HEK293 (cell line): Measurements from ENCODE around the gene DAPP1.

Source experiments
- CTCF ChIA-PET: fragments of 350-600 bp; formaldehyde crosslinking; extraction: SDS; loops from one replicate; lab custom pipeline; 2021; ENCODE audit warnings: antibody characterized with exemption; lab: Yijun Ruan, JAX
- POLR2A ChIA-PET: fragments of 300-600 bp; formaldehyde crosslinking; extraction: SDS; loops from one replicate; lab custom pipeline; 2020; ENCODE audit warnings: antibody characterized with exemption, inconsistent platforms; lab: Yijun Ruan, JAX
- H3K27ac ChIP-seq: fragments of 200-500 bp; sonication (Bioruptor generic); 2 replicates; pipeline ENCODE4 v1.5.1; 2014; ENCODE audit warnings: low read depth, low read length, control low read depth, inconsistent platforms; ENCODE audit errors: extremely low read depth
- H3K36me3 ChIP-seq, 2 experiments: fragments of 200-500 bp in 1 of 2; sonication (Bioruptor generic) in 1 of 2; 1 replicate in 1 of 2; 2 replicates in 1 of 2; pipeline ENCODE4 v1.5.1; 2014 to 2017; ENCODE audit warnings: inconsistent platforms in 2 of 2, low read length in 2 of 2; ENCODE audit not compliant: control insufficient read depth in 2 of 2, insufficient read depth in 1 of 2
- H3K4me1 ChIP-seq: fragments of 200-500 bp; sonication (Bioruptor generic); 2 replicates; pipeline ENCODE4 v1.5.1; 2014; ENCODE audit warnings: mild to moderate bottlenecking, low read length, inconsistent platforms; ENCODE audit not compliant: control insufficient read depth, insufficient read depth
- H3K4me3 ChIP-seq: 2 replicates; pipeline ENCODE4 v1.5.1; 2011; ENCODE audit warnings: low read depth, mild to moderate bottlenecking, control low read depth, low read length, moderate library complexity
- H3K9me3 ChIP-seq: fragments of 200-500 bp; sonication (Bioruptor generic); 2 replicates; pipeline ENCODE4 v1.5.1; 2014; ENCODE audit warnings: low read depth, low read length, inconsistent platforms; ENCODE audit not compliant: control insufficient read depth, insufficient read depth
- BCL11A ChIP-seq: fragments of 450-650 bp; formaldehyde crosslinking; IDR thresholded peaks from 2 replicates; pipeline ENCODE4 v1.5.1; 2016; ENCODE audit warnings: low read depth, missing biosample characterization, missing genetic modification characterization
- GLI2 ChIP-seq: fragments of 450-650 bp; formaldehyde crosslinking; IDR thresholded peaks from 2 replicates; pipeline ENCODE4; 2017; ENCODE audit warnings: missing biosample characterization, missing genetic modification characterization, low read depth, borderline replicate concordance
- KLF16 ChIP-seq: fragments of 450-650 bp; formaldehyde crosslinking; IDR thresholded peaks from 2 replicates; pipeline ENCODE4 v1.5.1; 2017; ENCODE audit warnings: missing biosample characterization, missing genetic modification characterization
- KLF8 ChIP-seq: fragments of 450-650 bp; formaldehyde crosslinking; IDR thresholded peaks from 2 replicates; pipeline ENCODE4 v1.5.1; 2016; ENCODE audit warnings: missing biosample characterization, missing genetic modification characterization
- RBAK ChIP-seq: fragments of 450-650 bp; formaldehyde crosslinking; IDR thresholded peaks from 2 replicates; pipeline ENCODE4 v1.5.1; 2016; ENCODE audit warnings: missing biosample characterization, missing genetic modification characterization
- SALL2 ChIP-seq: fragments of 450-650 bp; formaldehyde crosslinking; IDR thresholded peaks from 2 replicates; pipeline ENCODE4 v1.5.0; 2017; ENCODE audit warnings: missing biosample characterization, mild to moderate bottlenecking, missing genetic modification characterization, borderline replicate concordance
- ZBTB20 ChIP-seq: fragments of 450-650 bp; formaldehyde crosslinking; IDR thresholded peaks from 2 replicates; pipeline ENCODE4 v1.5.1; 2016; ENCODE audit warnings: missing biosample characterization, missing genetic modification characterization
- ZFHX2 ChIP-seq: fragments of 450-650 bp; formaldehyde crosslinking; conservative IDR thresholded peaks from 2 replicates; pipeline ENCODE4 v1.5.1; 2016; ENCODE audit warnings: missing biosample characterization, missing genetic modification characterization
- ZNF146 ChIP-seq: fragments of 450-650 bp; formaldehyde crosslinking; IDR thresholded peaks from 2 replicates; pipeline ENCODE4 v1.5.1; 2016; ENCODE audit warnings: missing biosample characterization, missing genetic modification characterization
- ZNF239 ChIP-seq: fragments of 450-650 bp; formaldehyde crosslinking; IDR thresholded peaks from 2 replicates; pipeline ENCODE4 v1.5.1; 2016; ENCODE audit warnings: missing biosample characterization, missing genetic modification characterization
- ZNF292 ChIP-seq: fragments of 450-650 bp; formaldehyde crosslinking; IDR thresholded peaks from 2 replicates; pipeline ENCODE4 v1.5.1; 2016; ENCODE audit warnings: low read depth, missing biosample characterization, missing genetic modification characterization, borderline replicate concordance
- ZNF501 ChIP-seq: fragments of 450-650 bp; formaldehyde crosslinking; IDR thresholded peaks from 2 replicates; pipeline ENCODE4 v1.5.1; 2016; ENCODE audit warnings: missing biosample characterization, missing genetic modification characterization
- ZNF544 ChIP-seq: fragments of 450-650 bp; formaldehyde crosslinking; IDR thresholded peaks from 2 replicates; pipeline ENCODE4 v1.5.0; 2017; ENCODE audit warnings: missing biosample characterization, missing genetic modification characterization
- ZNF571 ChIP-seq: fragments of 450-650 bp; formaldehyde crosslinking; IDR thresholded peaks from 2 replicates; pipeline ENCODE4 v1.5.0; 2017; ENCODE audit warnings: missing biosample characterization, missing genetic modification characterization
- ZNF664 ChIP-seq: fragments of 450-650 bp; formaldehyde crosslinking; IDR thresholded peaks from 2 replicates; pipeline ENCODE4 v1.5.1; 2016; ENCODE audit warnings: missing biosample characterization, missing genetic modification characterization
- ZNF776 ChIP-seq: fragments of 450-650 bp; formaldehyde crosslinking; IDR thresholded peaks from 2 replicates; pipeline ENCODE4 v1.5.0; 2017; ENCODE audit warnings: missing biosample characterization, missing genetic modification characterization, borderline replicate concordance
- ZSCAN23 ChIP-seq: fragments of 450-650 bp; formaldehyde crosslinking; IDR thresholded peaks from 2 replicates; pipeline ENCODE4 v1.5.1; 2016; ENCODE audit warnings: missing biosample characterization, missing genetic modification characterization
- TF ChIP-seq, protein P1 (sequence below): fragments of 450-650 bp; formaldehyde crosslinking; conservative IDR thresholded peaks from 2 replicates; pipeline ENCODE4 v1.5.1; 2016; ENCODE audit warnings: low read depth, missing biosample characterization, missing genetic modification characterization
- TF ChIP-seq, protein P2 (sequence below): fragments of 450-650 bp; formaldehyde crosslinking; IDR thresholded peaks from 2 replicates; pipeline ENCODE4 v1.5.1; 2016; ENCODE audit warnings: missing biosample characterization, missing genetic modification characterization
- TF ChIP-seq, protein P3 (sequence below): fragments of 450-650 bp; formaldehyde crosslinking; IDR thresholded peaks from 2 replicates; pipeline ENCODE4 v1.5.1; 2017; ENCODE audit warnings: missing biosample characterization, missing genetic modification characterization
- TF ChIP-seq, protein P4 (sequence below): fragments of 450-650 bp; formaldehyde crosslinking; IDR thresholded peaks from 2 replicates; pipeline ENCODE4 v1.5.1; 2016; ENCODE audit warnings: missing biosample characterization, missing genetic modification characterization
- TF ChIP-seq, protein P5 (sequence below): fragments of 450-650 bp; formaldehyde crosslinking; IDR thresholded peaks from 2 replicates; pipeline ENCODE4 v1.5.1; 2016; ENCODE audit warnings: missing biosample characterization, missing genetic modification characterization
- TF ChIP-seq, protein P6 (sequence below): fragments of 450-650 bp; formaldehyde crosslinking; IDR thresholded peaks from 2 replicates; pipeline ENCODE4 v1.5.1; 2016; ENCODE audit warnings: missing biosample characterization, missing genetic modification characterization

Gene DAPP1

DNA sequence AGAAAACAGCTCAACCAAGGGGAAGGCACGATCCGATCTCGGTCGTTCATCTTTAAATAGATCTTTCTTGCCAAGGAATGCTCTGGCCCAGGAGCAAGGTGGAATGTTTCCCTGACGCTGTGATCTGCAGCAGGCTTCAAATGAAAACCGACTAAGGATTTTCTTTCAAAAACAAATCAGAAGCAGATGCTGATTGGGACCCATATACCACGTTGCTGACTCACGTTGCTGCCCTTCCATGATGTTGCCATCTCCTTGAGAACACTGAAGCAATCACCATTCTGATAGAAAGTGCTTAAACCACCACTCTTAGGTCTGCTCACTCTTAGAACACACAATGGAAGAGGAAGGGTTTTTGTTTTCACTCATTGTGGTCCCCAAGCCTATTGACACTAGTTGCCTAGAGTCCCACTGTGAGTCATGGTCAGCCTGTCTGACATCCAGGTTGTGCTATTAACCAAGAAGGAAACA lies 51.5 kb downstream of the DAPP1 start (continued):
- TF ChIP-seq ZNF146 (tag by site-specific recombination) (no peak), ZNF544 (tag by site-specific recombination) (no peak), RBAK (tag by site-specific recombination) (no peak)
- TF ChIP-seq, protein P1, sequence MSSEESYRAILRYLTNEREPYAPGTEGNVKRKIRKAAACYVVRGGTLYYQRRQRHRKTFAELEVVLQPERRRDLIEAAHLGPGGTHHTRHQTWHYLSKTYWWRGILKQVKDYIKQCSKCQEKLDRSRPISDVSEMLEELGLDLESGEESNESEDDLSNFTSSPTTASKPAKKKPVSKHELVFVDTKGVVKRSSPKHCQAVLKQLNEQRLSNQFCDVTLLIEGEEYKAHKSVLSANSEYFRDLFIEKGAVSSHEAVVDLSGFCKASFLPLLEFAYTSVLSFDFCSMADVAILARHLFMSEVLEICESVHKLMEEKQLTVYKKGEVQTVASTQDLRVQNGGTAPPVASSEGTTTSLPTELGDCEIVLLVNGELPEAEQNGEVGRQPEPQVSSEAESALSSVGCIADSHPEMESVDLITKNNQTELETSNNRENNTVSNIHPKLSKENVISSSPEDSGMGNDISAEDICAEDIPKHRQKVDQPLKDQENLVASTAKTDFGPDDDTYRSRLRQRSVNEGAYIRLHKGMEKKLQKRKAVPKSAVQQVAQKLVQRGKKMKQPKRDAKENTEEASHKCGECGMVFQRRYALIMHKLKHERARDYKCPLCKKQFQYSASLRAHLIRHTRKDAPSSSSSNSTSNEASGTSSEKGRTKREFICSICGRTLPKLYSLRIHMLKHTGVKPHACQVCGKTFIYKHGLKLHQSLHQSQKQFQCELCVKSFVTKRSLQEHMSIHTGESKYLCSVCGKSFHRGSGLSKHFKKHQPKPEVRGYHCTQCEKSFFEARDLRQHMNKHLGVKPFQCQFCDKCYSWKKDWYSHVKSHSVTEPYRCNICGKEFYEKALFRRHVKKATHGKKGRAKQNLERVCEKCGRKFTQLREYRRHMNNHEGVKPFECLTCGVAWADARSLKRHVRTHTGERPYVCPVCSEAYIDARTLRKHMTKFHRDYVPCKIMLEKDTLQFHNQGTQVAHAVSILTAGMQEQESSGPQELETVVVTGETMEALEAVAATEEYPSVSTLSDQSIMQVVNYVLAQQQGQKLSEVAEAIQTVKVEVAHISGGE (tag by site-specific recombination), result no peak

DNA sequence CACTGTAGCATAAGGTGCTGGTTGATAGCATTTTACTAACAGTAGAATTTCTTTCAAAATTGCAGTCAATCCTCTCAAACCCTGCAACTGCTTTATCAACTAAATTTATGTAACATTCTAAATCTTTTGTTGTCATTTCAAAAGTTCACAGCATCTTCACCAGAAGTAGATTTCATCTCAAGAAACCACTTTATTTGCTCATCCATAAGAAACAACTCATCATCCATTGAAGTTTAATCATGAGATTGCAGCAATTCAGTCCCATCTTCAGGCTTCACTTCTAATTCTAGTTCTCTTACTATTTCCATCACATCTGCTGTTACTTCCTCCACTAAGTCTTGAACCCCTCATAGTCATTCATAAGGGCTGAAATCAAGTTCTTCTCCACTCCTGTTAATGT lies 55.9 kb downstream of the DAPP1 start:
- TF ChIP-seq GLI2 (tag by site-specific recombination) (no peak), ZSCAN23 (tag by site-specific recombination) (no peak), BCL11A (no peak), ZNF292 (tag by site-specific recombination) (no peak), ZNF239 (no peak), ZNF776 (tag by site-specific recombination) (no peak), ZFHX2 (tag by site-specific recombination) (no peak), KLF16 (tag by site-specific recombination) (no peak), SALL2 (no peak), ZNF501 (no peak), ZNF571 (tag by site-specific recombination) (no peak), ZBTB20 (tag by site-specific recombination) (no peak), KLF8 (tag by site-specific recombination) (no peak), ZNF664 (no peak)
- TF ChIP-seq, protein P2, sequence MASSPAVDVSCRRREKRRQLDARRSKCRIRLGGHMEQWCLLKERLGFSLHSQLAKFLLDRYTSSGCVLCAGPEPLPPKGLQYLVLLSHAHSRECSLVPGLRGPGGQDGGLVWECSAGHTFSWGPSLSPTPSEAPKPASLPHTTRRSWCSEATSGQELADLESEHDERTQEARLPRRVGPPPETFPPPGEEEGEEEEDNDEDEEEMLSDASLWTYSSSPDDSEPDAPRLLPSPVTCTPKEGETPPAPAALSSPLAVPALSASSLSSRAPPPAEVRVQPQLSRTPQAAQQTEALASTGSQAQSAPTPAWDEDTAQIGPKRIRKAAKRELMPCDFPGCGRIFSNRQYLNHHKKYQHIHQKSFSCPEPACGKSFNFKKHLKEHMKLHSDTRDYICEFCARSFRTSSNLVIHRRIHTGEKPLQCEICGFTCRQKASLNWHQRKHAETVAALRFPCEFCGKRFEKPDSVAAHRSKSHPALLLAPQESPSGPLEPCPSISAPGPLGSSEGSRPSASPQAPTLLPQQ (tag by site-specific recombination), result no peak
- TF ChIP-seq, protein P3, sequence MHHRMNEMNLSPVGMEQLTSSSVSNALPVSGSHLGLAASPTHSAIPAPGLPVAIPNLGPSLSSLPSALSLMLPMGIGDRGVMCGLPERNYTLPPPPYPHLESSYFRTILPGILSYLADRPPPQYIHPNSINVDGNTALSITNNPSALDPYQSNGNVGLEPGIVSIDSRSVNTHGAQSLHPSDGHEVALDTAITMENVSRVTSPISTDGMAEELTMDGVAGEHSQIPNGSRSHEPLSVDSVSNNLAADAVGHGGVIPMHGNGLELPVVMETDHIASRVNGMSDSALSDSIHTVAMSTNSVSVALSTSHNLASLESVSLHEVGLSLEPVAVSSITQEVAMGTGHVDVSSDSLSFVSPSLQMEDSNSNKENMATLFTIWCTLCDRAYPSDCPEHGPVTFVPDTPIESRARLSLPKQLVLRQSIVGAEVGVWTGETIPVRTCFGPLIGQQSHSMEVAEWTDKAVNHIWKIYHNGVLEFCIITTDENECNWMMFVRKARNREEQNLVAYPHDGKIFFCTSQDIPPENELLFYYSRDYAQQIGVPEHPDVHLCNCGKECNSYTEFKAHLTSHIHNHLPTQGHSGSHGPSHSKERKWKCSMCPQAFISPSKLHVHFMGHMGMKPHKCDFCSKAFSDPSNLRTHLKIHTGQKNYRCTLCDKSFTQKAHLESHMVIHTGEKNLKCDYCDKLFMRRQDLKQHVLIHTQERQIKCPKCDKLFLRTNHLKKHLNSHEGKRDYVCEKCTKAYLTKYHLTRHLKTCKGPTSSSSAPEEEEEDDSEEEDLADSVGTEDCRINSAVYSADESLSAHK (tag by site-specific recombination), result no peak
- TF ChIP-seq, protein P4, sequence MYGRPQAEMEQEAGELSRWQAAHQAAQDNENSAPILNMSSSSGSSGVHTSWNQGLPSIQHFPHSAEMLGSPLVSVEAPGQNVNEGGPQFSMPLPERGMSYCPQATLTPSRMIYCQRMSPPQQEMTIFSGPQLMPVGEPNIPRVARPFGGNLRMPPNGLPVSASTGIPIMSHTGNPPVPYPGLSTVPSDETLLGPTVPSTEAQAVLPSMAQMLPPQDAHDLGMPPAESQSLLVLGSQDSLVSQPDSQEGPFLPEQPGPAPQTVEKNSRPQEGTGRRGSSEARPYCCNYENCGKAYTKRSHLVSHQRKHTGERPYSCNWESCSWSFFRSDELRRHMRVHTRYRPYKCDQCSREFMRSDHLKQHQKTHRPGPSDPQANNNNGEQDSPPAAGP, result no peak
- TF ChIP-seq, protein P5, sequence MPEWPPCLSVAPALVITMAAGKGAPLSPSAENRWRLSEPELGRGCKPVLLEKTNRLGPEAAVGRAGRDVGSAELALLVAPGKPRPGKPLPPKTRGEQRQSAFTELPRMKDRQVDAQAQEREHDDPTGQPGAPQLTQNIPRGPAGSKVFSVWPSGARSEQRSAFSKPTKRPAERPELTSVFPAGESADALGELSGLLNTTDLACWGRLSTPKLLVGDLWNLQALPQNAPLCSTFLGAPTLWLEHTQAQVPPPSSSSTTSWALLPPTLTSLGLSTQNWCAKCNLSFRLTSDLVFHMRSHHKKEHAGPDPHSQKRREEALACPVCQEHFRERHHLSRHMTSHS (tag by site-specific recombination), result no peak
- TF ChIP-seq, protein P6, sequence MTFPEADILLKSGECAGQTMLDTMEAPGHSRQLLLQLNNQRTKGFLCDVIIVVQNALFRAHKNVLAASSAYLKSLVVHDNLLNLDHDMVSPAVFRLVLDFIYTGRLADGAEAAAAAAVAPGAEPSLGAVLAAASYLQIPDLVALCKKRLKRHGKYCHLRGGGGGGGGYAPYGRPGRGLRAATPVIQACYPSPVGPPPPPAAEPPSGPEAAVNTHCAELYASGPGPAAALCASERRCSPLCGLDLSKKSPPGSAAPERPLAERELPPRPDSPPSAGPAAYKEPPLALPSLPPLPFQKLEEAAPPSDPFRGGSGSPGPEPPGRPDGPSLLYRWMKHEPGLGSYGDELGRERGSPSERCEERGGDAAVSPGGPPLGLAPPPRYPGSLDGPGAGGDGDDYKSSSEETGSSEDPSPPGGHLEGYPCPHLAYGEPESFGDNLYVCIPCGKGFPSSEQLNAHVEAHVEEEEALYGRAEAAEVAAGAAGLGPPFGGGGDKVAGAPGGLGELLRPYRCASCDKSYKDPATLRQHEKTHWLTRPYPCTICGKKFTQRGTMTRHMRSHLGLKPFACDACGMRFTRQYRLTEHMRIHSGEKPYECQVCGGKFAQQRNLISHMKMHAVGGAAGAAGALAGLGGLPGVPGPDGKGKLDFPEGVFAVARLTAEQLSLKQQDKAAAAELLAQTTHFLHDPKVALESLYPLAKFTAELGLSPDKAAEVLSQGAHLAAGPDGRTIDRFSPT (tag by site-specific recombination), result no peak
- Histone ChIP-seq H3K36me3 (no peaks in the 10 kb centered on the region), H3K27ac (no peak overlapping the region), H3K9me3 (no peaks in the 10 kb centered on the region), H3K4me3 (no peak overlapping the region), H3K4me1 (no peaks in the 10 kb centered on the region)
- POLR2A ChIA-PET, result no interaction called here
- CTCF ChIA-PET, result no interaction called here
